GM12891 (cell line): ENCODE measurements around the gene COL8A2.

Experiments used
- POLR2A ChIP-seq: IDR thresholded peaks from 2 replicates; pipeline ENCODE4 v1.6.1; 2011; ENCODE audit warnings: low read depth, low read length, control low read depth
- POLR2AphosphoS5 ChIP-seq: IDR thresholded peaks from 2 replicates; pipeline ENCODE4 v1.6.1; 2011; ENCODE audit warnings: low read depth, low read length, control low read depth

DNA sequence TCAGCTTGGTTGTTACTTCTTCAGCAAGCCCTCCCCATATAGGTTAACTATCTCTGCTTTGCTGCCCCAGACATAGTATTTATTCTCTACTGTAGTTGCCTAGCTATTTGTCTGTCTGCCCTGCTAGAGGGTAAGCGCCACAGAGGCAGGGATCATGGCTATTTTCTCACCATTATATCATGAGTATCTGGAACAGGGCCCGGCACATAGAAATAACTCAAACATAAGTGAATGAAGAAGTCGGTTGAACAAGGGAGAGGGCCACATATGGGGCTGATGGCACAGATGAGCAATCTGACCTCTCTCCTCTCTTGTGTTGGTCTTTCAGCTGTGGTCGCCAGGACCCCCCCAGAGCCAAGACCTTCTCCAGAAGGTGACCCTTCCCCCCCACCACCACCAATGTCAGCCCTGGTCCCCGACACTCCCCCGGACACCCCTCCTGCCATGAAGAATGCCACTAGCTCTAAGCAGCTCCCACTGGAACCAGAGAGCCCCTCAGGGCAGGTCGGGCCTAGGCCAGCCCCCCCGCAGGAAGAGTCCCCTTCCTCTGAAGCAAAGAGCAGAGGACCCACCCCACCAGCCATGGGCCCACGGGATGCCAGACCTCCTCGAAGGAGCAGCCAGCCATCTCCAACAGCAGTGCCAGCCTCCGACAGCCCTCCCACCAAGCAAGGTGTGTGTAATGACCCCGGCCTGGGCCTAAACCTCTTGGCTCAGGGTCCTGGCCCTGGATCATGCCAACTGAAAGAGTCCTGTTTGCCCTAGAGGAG lies 45.8 kb upstream of the COL8A2 start:
- no peak for TF ChIP-seq POLR2AphosphoS5
- TF ChIP-seq POLR2A = no peak
